NCI-H187 (cell line): Measurements from ENCODE around the gene FOXK2.

Experiments
- DNase-seq, 2 experiments: peaks; one replicate each; lab custom pipeline; 2025; lab: John Stamatoyannopoulos, UW

Gene FOXK2

GRCh38 chr17:82609655-82610054 is 90.1 kb downstream of the FOXK2 start:
- DNase-seq: no peak

GRCh38 chr17:82611140-82612058 is 91.9 kb downstream of the FOXK2 start:
- DNase-seq: no peak

- no peak for DNase-seq
Observed at GRCh38 chr17:82613283-82614094, 94.0 kb downstream of the FOXK2 start.

- DNase-seq: no peak
Observed at GRCh38 chr17:82614095-82614631, 94.6 kb downstream of the FOXK2 start.

- DNase-seq: no peak
Observed at GRCh38 chr17:82615084-82616020, 95.8 kb downstream of the FOXK2 start.

GRCh38 chr17:82616021-82616711 is 96.6 kb downstream of the FOXK2 start:
- DNase-seq: no peak

- no peak for DNase-seq
Observed at GRCh38 chr17:82619211-82619610, 99.7 kb downstream of the FOXK2 start.

GRCh38 chr17:82619641-82620040 is 100.1 kb downstream of the FOXK2 start:
- no peak for DNase-seq

- DNase-seq: no peak
Observed at GRCh38 chr17:82623707-82624106, 104.2 kb downstream of the FOXK2 start.

GRCh38 chr17:82627405-82627804 is 107.9 kb downstream of the FOXK2 start:
- no peak for DNase-seq

- no peak for DNase-seq
Observed at GRCh38 chr17:82629748-82630147, 110.2 kb downstream of the FOXK2 start.

- DNase-seq: no peak
Observed at GRCh38 chr17:82630212-82630611, 110.7 kb downstream of the FOXK2 start.

GRCh38 chr17:82631544-82631943 is 112.0 kb downstream of the FOXK2 start:
- DNase-seq: no peak

GRCh38 chr17:82632451-82632850 is 112.9 kb downstream of the FOXK2 start:
- DNase-seq: no peak

GRCh38 chr17:82633343-82633742 is 113.8 kb downstream of the FOXK2 start:
- DNase-seq: no peak

GRCh38 chr17:82636626-82637598 is 117.4 kb downstream of the FOXK2 start:
- DNase-seq: no peak

GRCh38 chr17:82638183-82638773 is 118.7 kb downstream of the FOXK2 start:
- no peak for DNase-seq

- no peak for DNase-seq
Observed at GRCh38 chr17:82639628-82640027, 120.1 kb downstream of the FOXK2 start.

GRCh38 chr17:82640036-82640435 is 120.5 kb downstream of the FOXK2 start:
- no peak for DNase-seq
